ENCODE data around the gene TUBA3E.
"Not testable (repeated sequence)": the region's sequence is repeated elsewhere in the genome, so short reads cannot be mapped to it uniquely, and the experiment has no call there.

Gene TUBA3E

DNA sequence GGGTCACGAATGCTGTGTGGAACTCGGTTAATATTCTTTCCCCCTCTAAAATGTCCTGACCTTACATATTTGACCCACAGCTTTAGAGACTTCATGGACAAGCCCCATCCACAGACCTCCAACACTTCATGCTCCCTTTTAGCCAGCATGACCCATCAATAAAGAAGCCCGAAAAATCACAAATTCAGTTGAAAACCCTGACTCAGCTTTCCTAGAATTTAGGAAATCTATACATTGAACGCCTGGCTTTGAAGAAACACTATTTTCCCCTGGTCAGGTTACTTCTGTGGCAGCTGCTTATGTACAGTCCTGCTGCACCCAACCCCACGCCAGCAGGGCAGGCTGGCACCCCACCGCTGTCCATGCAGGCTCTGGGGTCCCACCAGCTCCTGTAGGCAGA lies 6.9 kb downstream of the TUBA3E start:
- not testable (repeated sequence) for DNase-seq, ATAC-seq

DNA sequence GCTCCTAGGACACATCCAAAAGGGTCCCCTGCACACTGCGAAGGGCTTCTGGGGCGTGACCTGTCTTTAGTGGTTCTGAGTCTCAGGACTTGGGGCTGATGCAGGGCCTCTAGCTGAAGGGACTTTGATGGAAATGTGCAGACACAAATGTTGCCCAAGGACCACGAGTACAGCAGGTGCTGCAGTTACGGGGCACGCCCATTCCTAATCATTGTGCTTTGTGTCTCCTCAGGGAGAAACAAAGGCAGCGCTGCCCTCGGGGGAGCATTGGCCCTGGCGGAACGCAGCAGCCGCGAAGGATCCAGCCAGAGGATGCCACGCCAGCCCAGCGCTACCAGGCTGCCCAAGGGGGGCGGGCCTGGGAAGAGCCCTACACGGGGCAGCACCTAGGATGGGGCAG lies 8.0 kb downstream of the TUBA3E start:
- ATAC-seq (no peak), DNase-seq (no peak)

DNA sequence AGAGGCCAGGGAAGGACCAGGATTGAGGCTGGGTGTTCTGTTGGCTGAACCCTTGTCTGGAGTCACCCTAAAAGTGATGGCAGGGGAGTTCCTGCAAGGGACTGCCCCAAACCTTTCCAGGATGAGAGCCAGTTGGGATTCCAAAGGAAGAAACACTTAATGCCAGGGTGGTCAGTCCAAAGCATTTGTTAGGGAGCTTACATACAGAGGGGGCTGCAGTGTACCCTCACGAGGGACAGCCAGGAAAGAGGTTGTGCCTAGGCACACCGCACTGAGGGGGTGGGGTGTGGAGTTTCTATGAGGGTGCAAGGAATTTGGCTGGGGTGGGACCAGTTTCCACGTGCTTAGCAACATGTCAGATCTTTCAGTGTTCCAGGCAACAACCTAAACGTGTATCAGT lies 9.3 kb downstream of the TUBA3E start:
- DNase-seq, ATAC-seq: not testable (repeated sequence)

DNA sequence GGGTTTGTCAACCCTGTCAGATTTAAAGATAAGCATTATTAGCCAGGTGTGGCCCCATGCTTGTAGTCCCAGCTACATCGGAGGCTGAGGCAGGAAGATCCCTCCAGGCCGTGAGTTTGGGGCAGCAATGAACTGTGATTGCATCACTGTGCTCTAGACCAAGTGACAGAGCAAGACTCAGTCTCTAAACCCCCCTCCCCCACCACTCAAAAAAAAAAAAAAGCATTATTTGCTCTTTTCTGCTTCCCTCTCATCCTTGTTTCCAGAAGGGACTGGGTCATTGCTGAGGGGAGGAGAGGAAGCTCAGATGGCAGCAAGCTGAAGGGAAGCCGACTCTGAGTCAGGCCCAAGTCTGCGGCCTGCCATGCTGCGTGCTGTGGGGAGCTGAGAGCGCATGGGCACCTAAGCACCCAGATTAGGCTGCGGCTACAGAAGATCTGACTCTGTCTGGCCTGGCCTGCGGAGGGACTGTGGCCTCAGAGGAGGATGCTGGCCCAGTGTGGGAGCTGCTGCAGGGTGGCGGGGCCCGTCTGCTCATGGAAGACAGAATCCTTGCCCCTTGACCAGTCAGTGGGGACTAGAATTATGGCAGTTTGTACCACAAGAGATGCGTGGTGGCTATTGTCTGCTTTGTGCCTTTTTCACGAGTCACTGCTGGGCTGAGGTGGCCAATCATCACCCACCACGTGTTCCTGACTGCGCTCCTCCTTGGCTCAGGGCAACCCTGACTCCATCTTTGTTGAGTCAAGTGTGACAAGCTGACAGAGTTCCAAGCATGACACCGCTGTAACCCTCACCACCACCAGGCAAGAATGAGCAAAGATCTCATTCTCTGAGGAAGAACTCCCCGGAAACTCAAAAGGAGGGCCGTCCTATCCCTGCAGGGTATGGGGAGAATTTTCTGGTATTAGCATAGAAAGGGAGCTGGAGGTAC lies 10.1 kb downstream of the TUBA3E start:
- DNase-seq, ATAC-seq: not testable (repeated sequence)

DNA sequence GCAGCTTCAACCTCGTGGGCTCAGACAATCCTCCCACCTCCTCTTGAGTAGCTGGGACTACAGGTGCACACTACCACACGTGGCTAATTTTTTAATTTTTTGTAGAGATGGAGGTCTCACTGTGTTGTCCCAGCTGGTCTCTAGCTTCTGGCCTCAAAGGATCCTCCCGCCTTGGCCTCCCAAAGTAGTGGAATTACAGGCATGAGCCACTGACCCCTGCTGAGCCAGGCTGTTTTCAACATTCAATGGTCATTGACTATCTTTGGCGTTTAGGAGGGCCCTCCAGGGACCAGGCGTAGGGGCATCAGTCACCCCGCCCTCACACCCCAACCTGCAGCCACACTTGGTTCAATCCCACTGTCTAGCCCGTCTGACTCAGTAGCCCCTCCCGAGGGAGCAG lies 11.0 kb downstream of the TUBA3E start:
- no peak for ATAC-seq
- DNase-seq, result no peak

DNA sequence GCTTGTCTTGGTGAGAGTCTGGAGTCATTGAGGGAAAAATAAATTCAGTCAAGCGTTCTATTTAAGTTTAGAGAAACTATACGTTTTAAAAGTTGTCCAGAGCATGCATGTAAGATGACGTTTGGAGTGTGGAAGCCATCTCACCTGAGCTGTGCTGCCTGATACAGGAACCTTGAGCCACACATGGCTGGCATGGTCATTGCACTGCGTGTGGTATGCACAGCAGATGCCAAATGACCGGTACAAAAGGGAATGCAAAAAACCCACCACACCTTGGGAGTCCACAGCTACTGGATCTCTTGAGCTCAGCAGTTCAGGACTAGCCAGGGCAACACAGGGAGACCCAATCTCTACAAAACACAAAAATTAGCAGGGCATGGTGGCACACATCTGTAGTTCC lies 11.8 kb downstream of the TUBA3E start:
- no peak for ATAC-seq
- no peak for DNase-seq

DNA sequence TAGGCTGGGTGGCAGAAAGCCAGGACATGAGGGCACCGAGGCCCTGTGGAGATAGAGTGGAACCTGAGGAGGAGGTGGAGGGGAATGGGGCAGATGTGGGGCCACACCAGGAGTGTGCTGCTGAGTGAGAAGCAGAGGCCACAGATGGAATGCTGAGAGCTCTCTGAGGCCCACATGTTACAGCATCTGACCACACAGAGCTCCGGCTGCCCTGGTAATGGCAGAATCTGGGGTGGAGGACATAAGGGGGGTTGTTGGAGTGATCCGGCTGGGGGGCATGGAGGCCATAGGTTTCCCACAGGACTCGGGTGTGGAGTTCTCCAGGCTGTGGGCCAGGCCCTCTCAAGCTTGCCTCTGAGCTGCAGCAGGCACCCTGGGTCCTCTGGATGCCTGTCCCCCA lies 12.3 kb downstream of the TUBA3E start:
- DNase-seq (no peak), ATAC-seq (no peak)

DNA sequence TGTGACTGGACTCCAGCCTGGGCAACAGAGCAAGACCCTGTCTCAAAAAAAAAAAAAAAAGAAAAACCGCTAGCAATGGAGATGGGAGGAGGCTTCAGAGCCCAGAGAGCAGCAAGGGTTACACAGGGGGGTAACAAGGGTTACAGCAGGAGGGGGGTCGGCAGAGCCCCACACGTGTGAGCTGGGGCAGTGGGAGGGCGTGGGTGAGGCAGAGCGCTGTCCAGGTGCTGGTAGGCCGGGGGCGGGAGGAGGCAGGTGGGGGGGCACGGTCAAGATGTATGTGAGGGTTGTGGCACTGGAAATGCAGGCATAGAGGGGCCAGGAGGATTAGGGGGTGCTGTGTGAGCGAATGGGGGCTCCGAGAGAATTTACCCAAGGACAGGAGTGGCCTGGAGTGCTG lies 12.8 kb downstream of the TUBA3E start:
- DNase-seq, result no peak
- no peak for ATAC-seq

DNA sequence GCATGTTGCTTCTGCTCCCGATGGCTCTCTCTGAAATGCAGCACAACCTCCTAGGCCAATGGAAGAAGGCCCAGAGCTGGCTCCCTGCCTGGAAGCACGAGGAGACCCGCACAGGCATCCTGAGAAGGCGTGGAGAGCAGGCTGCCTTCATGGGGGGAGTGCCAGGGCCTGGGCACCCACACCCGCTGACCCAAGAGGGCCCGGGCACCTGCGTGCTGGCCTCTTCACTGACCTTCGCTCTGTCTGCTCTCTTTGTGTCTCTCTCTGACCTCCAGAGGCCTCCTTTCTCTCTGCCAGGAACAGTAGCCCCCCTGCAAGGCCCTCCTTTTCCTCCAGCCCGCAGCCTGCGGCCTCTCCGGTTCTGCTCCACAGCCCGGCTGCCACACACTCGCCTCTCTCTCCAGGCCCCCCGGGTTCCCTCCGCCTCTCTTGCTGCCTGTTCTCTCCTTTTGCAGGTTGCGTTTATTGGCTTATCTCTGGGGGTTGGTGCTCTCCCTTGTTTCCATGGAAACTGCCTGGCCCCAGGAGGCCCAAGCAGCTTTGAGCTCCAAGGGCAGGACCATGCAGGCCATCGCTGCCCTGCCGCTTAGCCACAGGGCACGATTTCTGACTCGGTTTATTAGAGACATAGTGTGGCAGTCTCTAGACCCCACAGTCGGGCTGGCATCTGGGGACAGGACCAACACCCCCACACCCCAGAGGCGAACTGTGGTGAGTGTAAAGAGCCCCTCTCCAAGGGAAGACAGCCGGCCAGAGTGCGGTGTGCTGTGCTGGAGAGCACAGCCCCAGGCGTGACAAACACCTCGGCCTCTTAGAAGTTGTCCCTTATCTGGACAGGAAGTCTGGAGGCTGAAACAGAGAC lies 14.5 kb downstream of the TUBA3E start:
- no peak for ATAC-seq
- no peak for DNase-seq

DNA sequence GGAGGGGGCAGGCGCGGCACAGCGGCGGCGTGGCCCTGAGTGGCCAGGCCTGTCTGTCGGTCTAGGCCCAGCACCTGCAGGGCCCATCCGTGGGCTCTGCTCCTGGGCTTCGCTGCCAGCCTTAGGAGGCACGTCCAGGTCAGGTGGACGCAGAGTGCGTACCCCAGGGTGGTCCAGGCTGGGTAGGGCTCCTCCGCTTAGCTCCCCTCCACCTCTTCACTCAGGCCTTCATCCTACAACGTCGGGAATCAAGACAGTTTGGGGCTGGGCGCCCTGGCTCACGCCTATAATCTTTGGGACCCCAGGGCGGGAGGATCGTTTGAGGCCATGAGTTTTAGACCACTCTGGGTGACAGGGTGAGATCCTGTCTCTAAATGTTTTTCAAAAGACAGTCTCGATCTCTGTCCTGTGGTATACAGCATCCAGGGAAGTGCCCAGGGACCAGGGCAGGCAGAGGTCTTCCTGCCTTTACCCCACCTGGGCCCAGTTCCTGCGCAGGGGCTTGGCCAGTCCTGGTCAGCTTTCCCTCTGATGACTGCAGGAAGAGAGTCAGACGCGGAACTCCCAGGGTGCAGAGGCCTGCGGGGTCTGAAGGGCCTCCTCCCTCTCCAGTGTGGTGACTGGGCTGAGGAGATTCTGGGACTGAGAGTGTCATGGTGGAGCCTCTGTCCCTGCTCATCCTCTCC lies 15.3 kb downstream of the TUBA3E start:
- ATAC-seq, result not testable (repeated sequence)
- peak; percentile 25 for DNase-seq

DNA sequence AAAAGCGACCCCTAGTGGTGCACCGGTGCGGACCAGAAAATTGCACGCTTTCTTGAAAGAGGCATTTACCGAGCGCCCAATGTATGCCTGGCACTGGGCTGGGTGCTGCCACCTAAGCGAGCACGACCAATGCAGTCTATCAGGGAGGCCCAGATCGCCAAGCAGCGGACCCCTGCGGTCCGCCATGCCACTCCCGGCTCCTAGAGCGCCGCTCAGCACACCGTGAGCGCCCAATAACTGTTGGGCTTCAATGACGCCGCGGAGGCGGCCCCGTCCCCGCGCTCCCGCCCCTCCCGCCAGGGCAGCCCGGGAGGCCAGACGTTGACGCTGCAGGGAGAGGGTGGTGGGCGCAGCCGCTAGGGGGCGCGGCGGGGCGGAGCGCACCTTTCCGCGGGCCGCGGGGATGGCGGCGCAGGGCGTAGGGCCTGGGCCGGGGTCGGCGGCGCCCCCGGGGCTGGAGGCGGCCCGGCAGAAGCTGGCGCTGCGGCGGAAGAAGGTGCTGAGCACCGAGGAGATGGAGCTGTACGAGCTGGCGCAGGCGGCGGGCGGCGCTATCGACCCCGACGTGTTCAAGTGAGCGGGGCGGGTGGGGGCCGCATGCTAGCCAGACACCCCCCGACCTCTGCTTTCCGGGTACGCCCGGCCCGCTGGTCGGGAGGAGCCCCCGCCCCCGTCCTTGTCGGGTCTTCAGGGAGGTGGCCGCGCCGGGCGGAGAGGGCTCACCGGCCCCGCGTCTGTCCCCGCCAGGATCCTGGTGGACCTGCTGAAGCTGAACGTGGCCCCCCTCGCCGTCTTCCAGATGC lies 16.2 kb downstream of the TUBA3E start, which contains the start of gene MZT2B:
Gene MZT2B, plus strand, starts transcription at position 383 of the 803 bp plus-strand sequence. Its CDS starts 21 bp downstream, at position 404.
- peak; percentile 92 for ATAC-seq

DNA sequence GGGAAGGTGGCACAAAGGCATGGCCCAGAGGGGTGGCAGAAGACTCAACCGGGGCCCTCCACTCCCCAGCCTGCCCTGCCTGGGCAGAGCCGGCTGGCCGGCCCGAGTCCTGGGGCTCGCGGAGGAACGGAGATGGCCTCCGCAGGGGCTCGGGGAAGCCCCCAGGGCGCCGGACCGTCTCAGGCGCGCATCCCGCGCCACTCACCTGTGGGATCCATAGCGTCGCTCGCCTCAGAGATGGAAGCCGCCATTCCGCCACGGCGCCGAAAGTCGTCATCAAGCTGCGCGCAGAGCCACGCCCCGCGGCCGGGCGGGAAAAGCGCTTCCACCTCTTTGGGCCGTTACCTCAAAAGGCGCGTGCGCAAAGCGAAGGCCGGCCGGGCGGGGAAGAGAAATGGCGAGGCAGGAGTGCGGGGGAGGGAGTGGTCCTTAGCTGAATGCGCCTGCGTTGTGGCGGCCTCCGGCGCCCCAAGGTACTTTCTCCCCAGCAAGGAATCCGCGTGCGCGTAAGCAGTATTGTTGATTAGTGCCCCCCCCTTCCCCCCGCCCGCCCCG lies 16.8 kb downstream of the TUBA3E start, which contains the start of gene SMPD4:
Gene SMPD4, minus strand, starts transcription at position 278 of the 555 bp plus-strand sequence. CDS start 5,010 bp downstream, outside the sequence.
- DNase-seq (peak; percentile 98), ATAC-seq (peak; percentile 64)

More for the DNA sequence above, 16.2 kb downstream of the TUBA3E start, which contains the start of gene MZT2B:
- DNase-seq, result peak; percentile 92

DNA sequence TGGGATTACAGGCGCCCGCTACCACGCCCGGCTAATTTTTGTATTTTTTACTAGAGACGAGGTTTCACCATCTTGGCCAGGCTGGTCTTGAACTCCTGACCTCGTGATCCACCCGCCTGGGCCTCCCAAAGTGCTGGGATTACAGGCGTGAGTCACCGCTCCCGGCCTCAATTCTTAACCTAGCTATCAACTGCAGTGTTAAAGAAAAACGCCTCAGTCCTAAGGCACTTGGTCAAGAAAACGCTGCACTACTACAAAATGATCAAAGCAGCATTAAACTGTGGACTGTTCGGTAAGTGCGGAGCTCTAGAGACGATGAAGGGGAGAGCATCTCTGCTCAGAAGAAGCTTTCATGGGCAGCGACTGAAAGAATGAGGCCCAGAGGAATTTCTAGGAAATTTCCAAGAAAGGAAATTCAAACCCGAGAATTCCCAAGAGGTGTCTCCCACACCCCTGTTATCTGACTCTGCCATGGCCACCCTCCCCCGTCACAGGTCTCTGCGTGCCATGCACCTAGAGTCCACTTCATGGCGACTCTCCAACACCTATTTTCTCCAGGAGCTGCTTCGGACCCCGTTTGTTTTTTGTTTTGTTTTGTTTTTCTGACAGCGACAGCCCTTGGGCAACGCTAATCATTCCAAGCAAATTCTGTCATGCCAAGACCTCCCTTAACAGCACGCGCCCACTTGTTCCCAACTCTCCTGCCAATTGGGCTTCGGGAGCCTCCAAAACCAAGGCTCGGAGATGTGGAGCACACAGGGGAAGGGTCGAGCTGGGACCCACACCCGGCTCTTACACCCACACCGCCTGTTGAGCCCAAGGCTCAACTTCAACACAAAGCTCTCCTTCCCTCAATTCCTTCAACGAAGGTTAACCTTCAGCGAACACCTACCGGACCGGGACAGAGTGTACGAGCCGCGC lies 17.6 kb downstream of the TUBA3E start:
- DNase-seq, ATAC-seq: not testable (repeated sequence)

DNA sequence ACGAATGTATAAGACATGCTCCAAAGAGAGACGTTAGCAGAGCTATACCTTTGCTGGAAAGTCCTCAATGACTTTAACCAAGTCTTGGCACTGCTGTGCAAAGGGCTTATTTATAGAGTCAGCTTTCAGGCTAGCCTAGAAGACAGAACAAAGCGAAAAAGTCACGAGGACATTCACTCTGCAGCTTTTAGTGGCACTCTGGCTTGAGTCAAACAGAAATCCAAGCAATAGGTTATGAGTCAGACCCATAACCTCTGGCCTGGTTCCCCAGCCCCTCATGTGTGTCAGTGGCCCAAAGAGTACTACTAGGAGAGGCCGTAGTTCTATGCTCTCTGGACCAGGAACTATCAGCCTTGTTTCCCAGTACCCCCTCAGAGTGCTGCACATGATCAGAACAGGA lies 23.4 kb downstream of the TUBA3E start:
- peak; percentile 34 for ATAC-seq
- not testable (repeated sequence) for DNase-seq

DNA sequence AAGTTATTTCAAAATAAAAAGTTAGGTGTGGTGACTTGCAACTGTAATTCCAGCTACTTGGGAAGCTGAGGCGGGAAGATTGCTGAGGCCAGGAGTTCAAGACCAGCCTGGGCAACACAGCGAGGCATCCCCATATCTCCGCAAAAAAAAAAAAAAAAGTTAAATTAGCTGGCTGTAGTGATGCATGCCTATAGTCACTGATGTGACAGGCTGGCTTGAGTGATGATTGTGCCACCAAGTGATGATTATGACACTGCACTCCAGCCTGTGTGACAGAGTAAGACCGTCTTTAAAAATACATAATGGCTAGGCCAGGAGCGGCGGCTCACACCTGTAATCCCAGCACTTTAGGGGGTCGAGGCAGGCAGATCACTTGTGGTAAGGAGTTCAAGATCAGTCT lies 28.3 kb downstream of the TUBA3E start:
- ATAC-seq (no peak), DNase-seq (no peak)

DNA sequence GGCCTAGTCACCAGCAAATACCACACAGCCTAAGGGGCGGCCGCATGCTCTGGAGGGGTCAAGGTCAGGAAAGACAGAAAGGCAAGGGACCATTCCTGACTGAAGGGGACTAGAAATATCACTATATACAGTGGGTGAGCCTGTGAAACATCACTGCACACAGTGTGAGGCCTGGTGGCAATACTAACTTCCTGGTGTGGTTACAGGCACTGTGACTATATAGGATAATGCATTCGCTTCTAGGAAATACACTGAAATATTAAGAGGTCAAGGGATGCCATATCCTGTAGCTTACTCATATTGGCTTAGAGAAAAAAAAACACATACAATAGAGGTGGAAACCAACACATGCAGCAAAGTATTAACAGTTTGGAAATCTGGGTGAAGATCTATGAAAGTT lies 29.1 kb downstream of the TUBA3E start:
- ATAC-seq, result peak; percentile 86
- not testable (repeated sequence) for DNase-seq

DNA sequence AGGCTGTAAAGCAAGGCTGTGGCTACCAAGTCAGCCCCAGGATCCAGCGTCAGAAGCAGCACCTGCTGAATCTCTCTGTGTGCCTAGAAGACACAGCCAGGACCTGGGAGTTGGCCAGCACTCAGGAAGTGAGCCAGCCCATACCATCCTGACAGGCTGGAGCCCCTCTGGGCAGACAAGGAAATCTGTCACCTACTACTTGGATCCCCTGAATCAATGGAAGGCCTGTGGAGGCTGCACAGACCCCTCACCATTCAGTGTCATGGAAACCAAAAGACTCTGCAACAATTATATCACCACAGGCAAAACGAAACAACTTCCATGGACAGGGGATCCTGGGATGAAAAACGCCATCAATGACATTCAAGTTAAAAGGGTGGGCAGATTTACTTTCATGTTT lies 31.6 kb downstream of the TUBA3E start:
- ATAC-seq, DNase-seq: not testable (repeated sequence)

DNA sequence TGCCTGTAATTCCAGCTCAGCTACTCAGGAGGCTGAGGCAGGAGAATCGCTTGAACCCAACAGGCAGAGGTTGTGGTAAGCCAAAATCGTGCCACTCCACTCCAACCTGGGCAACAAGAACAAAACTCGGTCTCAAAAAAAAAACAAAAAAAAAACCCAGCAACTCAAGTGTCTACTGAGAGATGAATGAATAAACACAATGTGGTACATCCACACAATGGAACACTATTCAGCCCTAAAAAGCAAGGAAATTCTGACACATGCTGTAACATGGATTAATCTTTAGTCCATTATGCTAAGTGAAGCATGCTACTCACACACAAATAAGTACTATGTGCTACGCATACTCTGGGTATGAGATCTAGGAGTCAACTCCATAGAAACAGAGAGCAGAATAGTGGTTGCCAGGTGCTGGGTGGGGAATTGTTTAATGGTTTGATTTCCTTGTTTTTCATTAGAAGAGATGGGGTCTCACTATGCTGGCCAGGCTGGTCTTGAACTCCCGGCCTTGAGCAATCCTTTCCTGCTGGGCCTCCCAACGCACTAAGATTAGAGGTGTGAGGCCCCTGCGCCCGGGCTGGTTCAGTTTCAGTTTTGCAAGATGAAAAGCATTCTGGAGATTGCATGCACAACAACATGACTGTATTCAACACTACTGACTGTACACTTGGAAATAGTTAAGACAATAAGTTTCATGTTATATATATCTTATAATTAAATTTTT lies 32.8 kb downstream of the TUBA3E start:
- DNase-seq (no peak), ATAC-seq (no peak)

DNA sequence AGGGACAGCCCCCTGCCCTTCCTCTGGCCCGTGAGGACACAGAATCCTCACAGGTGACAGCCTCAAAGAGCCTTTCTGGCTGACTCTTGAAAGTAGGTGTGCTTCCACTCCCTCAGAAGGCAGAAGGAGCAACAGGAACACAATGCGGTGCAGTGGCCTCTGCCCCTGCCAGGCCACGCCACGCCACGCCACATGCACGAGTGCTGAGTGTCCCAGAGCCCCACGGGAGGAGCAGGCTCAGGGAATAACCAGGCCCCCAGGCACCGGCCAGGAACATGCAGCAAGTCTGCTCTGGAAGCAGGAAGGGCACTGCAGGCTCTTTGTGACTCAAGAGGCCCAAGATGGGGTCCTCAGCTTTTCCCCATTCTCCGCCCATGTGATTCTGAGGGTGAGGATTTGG lies 35.3 kb downstream of the TUBA3E start:
- ATAC-seq, result no peak
- no peak for DNase-seq

Measured in stimulated activated naive CD8-positive, alpha-beta T cell treated with anti-CD3 and anti-CD28 coated beads, Interleukin-15, Interleukin-2, amounts not matched to agents 100 U/mL and 50 U/mL, for 24 hours (primary cell).